ENCODE measurements around the gene DNAAF8. TPM values are rescaled to one million over a fixed set of nuclear protein-coding genes. Genes with fewer than 3 reads are reported as not detected.

The DNAAF8 gene
- total and polyA plus RNA-seq, 4 donors, result 4.3 to 11.3 (median 5.0) TPM

DNA sequence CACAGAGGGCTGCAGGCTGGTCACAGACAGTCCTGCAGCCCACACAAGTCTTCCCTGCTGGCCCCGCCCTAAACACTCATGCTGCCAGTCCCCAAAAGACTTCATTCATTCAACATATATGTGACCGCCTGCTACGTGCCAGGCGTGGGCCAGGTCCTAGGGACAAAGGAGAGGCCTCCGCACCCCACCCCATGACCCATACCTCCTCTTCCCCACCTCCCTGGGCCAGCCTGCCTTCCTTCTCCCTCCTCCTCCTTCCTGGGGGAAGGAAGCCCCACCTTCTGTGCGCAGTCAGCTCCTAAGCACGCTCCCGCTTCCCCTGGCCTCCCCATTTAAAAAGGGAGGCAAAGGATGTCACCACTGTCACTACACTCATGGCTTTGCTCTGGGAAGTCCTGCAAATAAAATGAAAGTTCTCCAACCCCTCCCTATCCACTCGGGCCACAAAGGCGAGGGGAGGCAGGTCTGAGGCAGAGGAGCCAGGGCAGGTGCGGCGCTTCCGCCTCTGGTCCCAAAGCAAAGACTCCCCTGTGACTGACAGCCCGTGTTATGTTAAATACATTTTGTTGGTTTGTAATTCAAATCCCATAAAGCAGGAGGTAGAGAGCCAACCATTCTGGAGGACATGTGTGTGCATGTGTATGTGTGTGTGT lies 9.0 kb downstream of the DNAAF8 start:
- no peak overlapping the region for H3K4me3 ChIP-seq
- DNase-seq (no peak), ATAC-seq (ENCODE audit: insufficient read depth, low FRiP score) (no peak)
- WGBS, 2 donors, result 39 to 43% methylated on average over 14 of the region's 14 CpGs
- H3K36me3 ChIP-seq (ENCODE audit: control insufficient read depth in 4 of 4, insufficient read depth in 4 of 4, low read length in 4 of 4), result no peaks in the 10 kb centered on the region
- H3K27me3 ChIP-seq (ENCODE audit: control insufficient read depth in 3 of 3, insufficient read depth in 3 of 3, low read length in 2 of 3), result no peaks in the 10 kb centered on the region
- H3K9ac ChIP-seq (ENCODE audit: insufficient read depth in 1 of 2, low read length in 2 of 2), result no peak overlapping the region
- H3K9me3 ChIP-seq (ENCODE audit: control insufficient read depth in 4 of 4, insufficient read depth in 3 of 4, low read length in 3 of 4), result no peaks in the 10 kb centered on the region
- TF ChIP-seq, protein P1, sequence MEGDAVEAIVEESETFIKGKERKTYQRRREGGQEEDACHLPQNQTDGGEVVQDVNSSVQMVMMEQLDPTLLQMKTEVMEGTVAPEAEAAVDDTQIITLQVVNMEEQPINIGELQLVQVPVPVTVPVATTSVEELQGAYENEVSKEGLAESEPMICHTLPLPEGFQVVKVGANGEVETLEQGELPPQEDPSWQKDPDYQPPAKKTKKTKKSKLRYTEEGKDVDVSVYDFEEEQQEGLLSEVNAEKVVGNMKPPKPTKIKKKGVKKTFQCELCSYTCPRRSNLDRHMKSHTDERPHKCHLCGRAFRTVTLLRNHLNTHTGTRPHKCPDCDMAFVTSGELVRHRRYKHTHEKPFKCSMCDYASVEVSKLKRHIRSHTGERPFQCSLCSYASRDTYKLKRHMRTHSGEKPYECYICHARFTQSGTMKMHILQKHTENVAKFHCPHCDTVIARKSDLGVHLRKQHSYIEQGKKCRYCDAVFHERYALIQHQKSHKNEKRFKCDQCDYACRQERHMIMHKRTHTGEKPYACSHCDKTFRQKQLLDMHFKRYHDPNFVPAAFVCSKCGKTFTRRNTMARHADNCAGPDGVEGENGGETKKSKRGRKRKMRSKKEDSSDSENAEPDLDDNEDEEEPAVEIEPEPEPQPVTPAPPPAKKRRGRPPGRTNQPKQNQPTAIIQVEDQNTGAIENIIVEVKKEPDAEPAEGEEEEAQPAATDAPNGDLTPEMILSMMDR (IDR thresholded peaks at IDR 0.05; ENCODE audit: control extremely low read depth, extremely low read depth), result no peak
- no peak overlapping the region for H3K27ac ChIP-seq (ENCODE audit: low read depth in 1 of 2, low read length in 1 of 2)
- H3K4me1 ChIP-seq (ENCODE audit: control insufficient read depth in 5 of 5, insufficient read depth in 5 of 5, low read length in 5 of 5), result peaks cover 0 to 12% (median 0%) of the 10 kb centered on the region in 5 donors

DNA sequence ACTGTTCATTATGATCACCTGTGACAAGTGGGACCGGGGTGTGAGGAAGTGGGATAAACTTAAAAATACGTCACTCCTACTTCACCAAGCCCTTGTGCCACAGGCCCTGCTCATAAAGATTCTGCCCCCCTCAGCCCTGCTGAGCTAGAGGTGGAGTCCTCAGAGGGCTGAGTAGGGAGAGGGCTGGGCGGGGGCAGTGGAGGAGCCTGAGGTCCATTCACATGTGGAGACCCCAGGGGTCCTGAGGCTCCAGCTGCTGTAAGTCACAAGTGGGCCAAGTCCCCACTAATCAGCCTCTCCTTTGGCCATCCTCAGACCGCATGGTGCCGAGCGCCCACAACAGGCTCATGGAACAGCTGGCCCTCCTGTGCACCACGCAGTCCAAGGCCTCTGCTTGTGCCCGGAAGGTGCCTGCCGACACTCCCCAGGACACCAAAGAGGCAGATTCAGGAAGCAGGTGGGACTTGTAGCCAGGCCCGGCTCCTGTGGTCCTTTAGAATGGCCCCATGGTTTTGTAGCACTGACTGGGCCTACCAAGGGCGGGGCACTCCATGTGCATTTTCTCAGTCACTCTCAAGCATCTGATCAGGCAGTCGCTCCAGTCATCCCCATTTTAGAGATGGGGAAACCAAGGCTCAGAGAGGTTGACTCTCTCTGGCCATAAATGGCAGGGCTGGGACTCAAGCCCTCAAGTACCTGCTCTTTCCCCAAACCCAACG lies 10.4 kb downstream of the DNAAF8 start:
- Histone ChIP-seq H3K27me3 (ENCODE audit: control insufficient read depth in 3 of 3, insufficient read depth in 3 of 3, low read length in 2 of 3) (no peaks in the 10 kb centered on the region), H3K4me1 (ENCODE audit: control insufficient read depth in 5 of 5, insufficient read depth in 5 of 5, low read length in 5 of 5) (peaks cover 0 to 12% (median 0%) of the 10 kb centered on the region in 5 donors), H3K9me3 (ENCODE audit: control insufficient read depth in 4 of 4, insufficient read depth in 3 of 4, low read length in 3 of 4) (no peaks in the 10 kb centered on the region), H3K36me3 (ENCODE audit: control insufficient read depth in 4 of 4, insufficient read depth in 4 of 4, low read length in 4 of 4) (peaks cover 0 to 1% (median 0%) of the 10 kb centered on the region in 4 donors), H3K4me3 (no peak overlapping the region), H3K9ac (ENCODE audit: insufficient read depth in 1 of 2, low read length in 2 of 2) (no peak overlapping the region), H3K27ac (ENCODE audit: low read depth in 1 of 2, low read length in 1 of 2) (no peak overlapping the region)
- ATAC-seq (ENCODE audit: insufficient read depth, low FRiP score) (no peak), DNase-seq (no peak)
- 70 to 83% methylated on average over 13 of the region's 13 CpGs for WGBS, 2 donors
- TF ChIP-seq, protein P1 (IDR thresholded peaks at IDR 0.05; ENCODE audit: control extremely low read depth, extremely low read depth), result no peak

DNA sequence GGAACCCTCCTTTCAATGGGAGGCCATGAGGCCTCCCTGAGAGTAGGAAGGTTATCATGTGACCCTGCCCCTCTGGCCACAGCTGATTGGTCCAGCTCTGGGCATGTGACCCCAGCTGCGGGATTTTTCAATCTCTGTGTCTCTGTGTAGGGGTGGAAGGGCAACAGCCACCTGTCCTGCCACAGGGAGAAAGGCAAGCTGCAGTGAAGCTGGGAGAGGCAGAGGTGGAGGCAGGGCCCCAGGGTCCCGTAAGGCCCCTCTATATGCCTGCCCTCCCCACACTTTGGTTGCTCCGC lies 10.9 kb downstream of the DNAAF8 start:
- TF ChIP-seq, protein P1 (IDR thresholded peaks at IDR 0.05; ENCODE audit: control extremely low read depth, extremely low read depth), result no peak
- Histone ChIP-seq H3K4me3 (no peak overlapping the region), H3K4me1 (ENCODE audit: control insufficient read depth in 5 of 5, insufficient read depth in 5 of 5, low read length in 5 of 5) (peaks cover 0 to 12% (median 0%) of the 10 kb centered on the region in 5 donors), H3K36me3 (ENCODE audit: control insufficient read depth in 4 of 4, insufficient read depth in 4 of 4, low read length in 4 of 4) (peaks cover 0 to 5% (median 0%) of the 10 kb centered on the region in 4 donors), H3K27me3 (ENCODE audit: control insufficient read depth in 3 of 3, insufficient read depth in 3 of 3, low read length in 2 of 3) (no peaks in the 10 kb centered on the region), H3K27ac (ENCODE audit: low read depth in 1 of 2, low read length in 1 of 2) (no peak overlapping the region), H3K9me3 (ENCODE audit: control insufficient read depth in 4 of 4, insufficient read depth in 3 of 4, low read length in 3 of 4) (no peaks in the 10 kb centered on the region), H3K9ac (ENCODE audit: insufficient read depth in 1 of 2, low read length in 2 of 2) (no peak overlapping the region)
- 83 to 94% methylated on average over 3 of the region's 3 CpGs for WGBS, 2 donors
- ATAC-seq (ENCODE audit: insufficient read depth, low FRiP score) (no peak), DNase-seq (no peak)

Measured in lung (tissue), 12 donors.